Smooth muscle cell of the umbilical artery (primary cell): ENCODE measurements around the gene STAT3. TPM values are rescaled to one million over a fixed set of nuclear protein-coding genes. Genes with fewer than 3 reads are reported as not detected.

Source experiments
- total RNA-seq: library from RNA; depleted of rRNA; stranded (reverse); fragments of >200 nt; gene quantifications from 2 replicates; pipeline ENCODE4 v1.2.3, GENCODE V29; 2014

Gene STAT3
- total RNA-seq, result 105 and 140 TPM in 2 replicates

GRCh38 chr17:42388381-42389134 lies at the start of gene STAT3:
Gene STAT3, minus strand, starts transcription at chr17:42388442. Its CDS starts 39,926 bp downstream, at chr17:42348516.

GRCh38 chr17:42422958-42423712 lies 34.9 kb upstream of the STAT3 start, which contains the start of gene CAVIN1:
Gene CAVIN1, minus strand, starts transcription at chr17:42423256. Its CDS starts 159 bp downstream, at chr17:42423097.

GRCh38 chr17:42287977-42288802 lies 100.1 kb downstream of the STAT3 start, which contains the start of gene STAT5A:
Gene STAT5A, plus strand, starts transcription at chr17:42288498. Its CDS starts 914 bp downstream, at chr17:42289412.

GRCh38 chr17:42276359-42276608 lies 112.0 kb downstream of the STAT3 start, which contains the start of gene STAT5B:
Gene STAT5B, minus strand, starts transcription at chr17:42276391. Its CDS starts 44,264 bp downstream, at chr17:42232127.

Other genes with a start within 250 kb of the STAT3 start
- 63.0 and 86.9 TPM in 2 replicates for gene RAB5C, start 233.5 kb downstream of the STAT3 start, total RNA-seq
- gene KCNH4, start 207.3 kb downstream of the STAT3 start, total RNA-seq, result not detected in 2 replicates
- gene HCRT, start 203.0 kb downstream of the STAT3 start, total RNA-seq, result not detected in 2 replicates
- gene GHDC, start 193.9 kb downstream of the STAT3 start, total RNA-seq, result 7.0 and 9.2 TPM in 2 replicates
- 27.3 and 29.7 TPM in 2 replicates for gene STAT5B, start 112.1 kb downstream of the STAT3 start, total RNA-seq
- 4.9 and 19.0 TPM in 2 replicates for gene STAT5A, start 99.9 kb downstream of the STAT3 start, total RNA-seq
- gene CAVIN1, start 34.8 kb upstream of the STAT3 start, total RNA-seq, result 374 and 587 TPM in 2 replicates
- 53.4 and 68.0 TPM in 2 replicates for gene ATP6V0A1, start 70.4 kb upstream of the STAT3 start, total RNA-seq
- gene NAGLU, start 147.8 kb upstream of the STAT3 start, total RNA-seq, result 36.4 and 63.2 TPM in 2 replicates
- 0.88 and 1.5 TPM in 2 replicates for gene HSD17B1, start 164.5 kb upstream of the STAT3 start, total RNA-seq
- 13.1 and 26.4 TPM in 2 replicates for gene COASY, start 173.7 kb upstream of the STAT3 start, total RNA-seq
- gene MLX, start 178.7 kb upstream of the STAT3 start, total RNA-seq, result 33.7 and 34.4 TPM in 2 replicates
- 0.89 and 5.2 TPM in 2 replicates for gene PSMC3IP, start 189.3 kb upstream of the STAT3 start, total RNA-seq
- 37.1 and 47.5 TPM in 2 replicates for gene RETREG3, start 220.9 kb upstream of the STAT3 start, total RNA-seq
- 12.5 and 43.9 TPM in 2 replicates for gene TUBG1, start 221.2 kb upstream of the STAT3 start, total RNA-seq